Fibroblast of gingiva (primary cell): ENCODE results near the gene TRMT11.

ENCODE experiments used
- DNase-seq: peaks from one replicate; pipeline ENCODE4 v3.0.0-alpha.2; 2011; ENCODE audit warnings: low read depth

The TRMT11 gene

DNA sequence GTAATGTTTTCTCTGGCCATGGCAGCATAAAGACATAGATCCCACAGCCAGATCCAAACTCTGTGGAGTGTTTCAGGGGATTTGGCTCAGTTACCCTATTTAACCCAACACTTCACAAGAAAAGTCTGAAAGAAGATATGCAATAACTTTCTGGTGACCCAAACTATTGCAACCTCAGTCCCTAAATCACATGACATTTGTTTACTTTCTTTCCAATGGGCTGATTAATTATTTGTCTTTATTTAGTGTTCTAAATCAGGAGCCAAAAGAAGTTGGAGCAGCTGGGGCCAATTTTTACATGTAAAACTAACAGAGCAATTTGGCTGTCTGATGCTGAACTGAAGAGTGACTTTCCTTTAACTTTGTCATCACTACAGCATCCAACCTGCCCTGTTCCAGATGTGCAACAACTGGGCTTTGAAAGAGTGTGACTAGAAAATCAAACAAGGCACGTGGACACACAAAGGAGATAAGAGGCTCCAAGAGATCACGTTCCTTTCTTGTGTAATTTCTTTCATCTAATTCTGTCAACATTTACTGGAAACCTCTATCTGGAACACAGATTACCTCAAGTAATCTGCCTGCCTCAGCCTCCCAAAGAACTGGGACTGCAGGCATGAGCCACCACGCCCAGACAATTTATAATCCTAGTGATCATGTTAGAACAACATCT is 90.8 kb downstream of the TRMT11 start:
- DNase-seq, result peak; percentile 77

DNA sequence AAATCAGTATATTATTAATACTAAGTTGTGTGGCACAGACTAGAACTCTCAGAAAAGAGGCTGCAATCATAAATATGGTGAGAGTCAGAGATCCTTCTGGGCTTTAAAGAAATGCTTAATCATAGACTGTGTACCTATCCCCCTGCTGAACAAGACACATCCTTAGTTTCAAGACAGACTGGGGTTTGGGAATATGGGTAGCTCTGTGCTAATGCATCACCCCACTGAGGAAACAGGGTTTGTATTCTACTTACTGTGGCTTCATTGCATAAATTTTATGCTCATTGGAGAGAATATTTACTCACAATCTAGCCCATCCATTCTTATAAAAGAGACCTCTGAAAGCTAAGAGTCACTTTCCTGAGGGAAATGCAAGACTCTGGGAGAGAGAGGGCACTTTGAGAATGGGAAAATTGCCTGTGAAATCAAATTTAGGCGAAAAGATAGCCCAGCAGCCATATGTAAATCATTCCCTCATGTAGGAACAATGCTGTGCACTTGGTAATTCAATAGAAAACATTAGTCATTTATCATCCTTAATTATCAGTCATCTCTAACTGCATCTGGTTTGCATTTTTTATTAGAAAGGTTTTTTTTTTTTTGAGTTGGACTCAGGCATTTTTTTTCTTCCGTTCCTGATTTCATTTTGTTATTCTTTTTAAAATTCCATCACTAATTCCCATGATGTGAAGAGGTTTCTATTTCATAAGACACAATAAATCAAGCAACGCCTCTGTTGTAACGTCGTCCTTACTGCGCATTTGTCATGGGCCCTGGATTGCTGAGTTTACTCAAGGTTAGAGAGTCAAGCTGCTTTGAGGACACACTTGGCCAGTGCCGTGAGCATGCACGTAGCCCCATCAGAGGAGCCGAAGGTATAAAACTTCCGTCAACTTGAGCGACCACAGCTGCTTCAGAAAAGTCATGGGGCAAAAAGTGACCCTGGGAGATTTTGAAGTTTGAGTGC is 91.8 kb downstream of the TRMT11 start:
- peak; percentile 69 for DNase-seq

DNA sequence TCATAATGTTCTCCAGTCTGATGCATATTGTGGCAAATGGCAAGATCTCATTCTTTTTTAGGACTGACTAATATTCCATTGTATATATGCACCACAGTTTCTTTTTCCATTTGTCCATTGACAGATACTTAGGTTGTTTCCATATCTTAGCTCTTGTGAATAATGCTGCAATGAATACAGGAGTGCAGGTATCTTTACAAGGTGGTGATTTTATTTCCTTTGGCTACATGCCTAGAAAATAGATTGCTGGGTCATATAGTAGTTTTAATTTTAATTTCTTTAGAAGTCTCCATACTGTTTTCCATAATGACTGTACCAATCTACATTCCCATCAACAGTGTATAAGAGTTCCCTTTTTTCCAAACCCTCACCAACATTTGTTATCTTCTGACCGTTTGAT is 97.5 kb downstream of the TRMT11 start:
- no peak for DNase-seq

DNA sequence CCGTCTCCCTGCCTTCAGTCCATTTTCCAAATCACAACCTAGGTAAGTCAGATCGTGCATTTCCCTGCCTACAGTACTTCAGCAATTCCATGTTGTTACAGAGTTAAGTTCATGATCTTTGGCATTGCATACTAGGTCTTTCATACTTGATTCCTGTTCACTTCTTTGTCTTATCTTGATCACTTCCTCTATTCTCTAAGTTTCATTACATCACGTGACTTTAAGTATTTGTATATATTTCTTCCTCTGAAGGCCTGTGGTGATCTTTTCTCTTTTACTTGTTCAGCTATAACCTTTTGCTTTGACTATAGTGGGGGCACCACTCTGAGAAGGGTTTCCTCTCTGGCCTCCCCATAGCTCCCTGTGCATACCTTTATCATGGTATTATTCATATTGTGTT is 100.2 kb downstream of the TRMT11 start:
- no peak for DNase-seq
